HG03139 (cell line): Measurements from ENCODE around the gene LMAN2.

Source experiments
- ATAC-seq: cut with Tn5 transposase; IDR thresholded peaks from one replicate; pipeline ENCODE4 v1.9.1; 2021; ENCODE audit not compliant: unreplicated experiment

LMAN2 gene

GRCh38 chr5:177351392-177352329 is at the start of gene LMAN2:
LMAN2 (minus strand) TSS chr5:177351668; CDS start chr5:177351647, 21 bp downstream.
- peak; percentile 87 for ATAC-seq

DNA sequence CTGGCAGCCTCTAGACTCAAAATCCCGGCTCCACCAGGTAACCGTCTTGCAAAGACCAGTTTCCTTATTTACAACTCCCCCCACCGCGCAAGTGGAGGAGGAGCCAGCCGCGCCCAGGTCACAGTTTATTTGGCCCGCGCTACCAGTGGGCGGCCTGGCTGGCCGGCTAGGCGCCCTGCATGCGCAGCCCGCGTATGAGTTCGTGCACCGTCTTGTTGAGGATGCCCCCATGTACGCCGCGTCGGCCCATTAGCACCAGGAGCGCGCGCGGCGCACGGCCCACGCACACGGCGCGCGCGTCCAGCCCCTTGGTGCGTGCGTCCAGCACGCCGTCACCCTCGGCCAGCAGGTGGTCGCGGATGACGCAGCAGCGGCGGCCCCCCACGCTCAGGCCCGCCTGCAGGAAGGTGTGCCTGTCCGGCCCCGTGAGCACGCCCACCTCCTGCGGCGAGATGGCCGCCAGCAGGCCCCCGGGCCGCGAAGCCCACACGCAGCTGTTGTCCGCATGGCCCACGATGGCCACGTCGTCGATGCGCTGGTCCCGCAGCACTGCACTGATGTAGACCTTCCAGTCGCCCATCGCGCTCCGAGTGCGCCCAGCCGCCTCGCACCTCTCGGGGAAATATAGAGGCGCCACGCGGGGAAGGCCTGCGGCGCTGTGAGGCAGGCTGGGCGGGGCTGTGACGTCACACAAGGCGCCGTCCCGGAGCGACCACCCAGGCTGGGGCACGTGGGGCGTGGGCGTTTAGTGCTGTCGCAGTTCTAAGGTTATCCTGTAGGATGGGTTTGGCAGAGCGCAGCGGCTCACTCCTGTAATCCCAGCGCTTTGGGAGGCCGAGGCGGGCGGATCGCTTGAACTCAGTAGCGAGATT is 48.8 kb upstream of the LMAN2 start, which contains the start of gene PFN3:
Gene PFN3, minus strand, starts transcription at position 665 of the 872 bp plus-strand sequence. Its CDS starts 85 bp downstream, at position 580.
- ATAC-seq: no peak

GRCh38 chr5:177397875-177398390 is 46.5 kb upstream of the LMAN2 start:
- ATAC-seq: no peak

GRCh38 chr5:177396807-177397206 is 45.3 kb upstream of the LMAN2 start:
- no peak for ATAC-seq

DNA sequence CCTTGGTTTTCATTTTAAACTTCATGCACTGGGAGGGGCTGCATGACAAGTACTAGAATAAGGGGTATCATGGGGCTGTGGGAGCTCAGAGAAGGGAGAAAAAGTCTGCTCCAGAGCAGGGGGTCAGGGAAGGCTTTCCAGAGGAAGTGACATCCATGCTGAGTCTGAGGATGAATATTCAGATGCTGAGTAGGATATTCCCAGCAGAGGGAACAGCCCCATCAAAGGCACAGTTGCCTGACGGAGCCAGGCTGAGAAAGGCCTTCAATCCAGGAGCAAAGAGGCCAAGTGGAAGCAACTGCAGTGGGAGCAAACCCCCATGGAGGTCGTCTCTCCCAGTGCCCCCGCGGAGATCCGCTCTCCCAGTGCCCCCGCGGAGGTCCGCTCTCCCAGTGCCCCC is 44.6 kb upstream of the LMAN2 start:
- no peak for ATAC-seq

DNA sequence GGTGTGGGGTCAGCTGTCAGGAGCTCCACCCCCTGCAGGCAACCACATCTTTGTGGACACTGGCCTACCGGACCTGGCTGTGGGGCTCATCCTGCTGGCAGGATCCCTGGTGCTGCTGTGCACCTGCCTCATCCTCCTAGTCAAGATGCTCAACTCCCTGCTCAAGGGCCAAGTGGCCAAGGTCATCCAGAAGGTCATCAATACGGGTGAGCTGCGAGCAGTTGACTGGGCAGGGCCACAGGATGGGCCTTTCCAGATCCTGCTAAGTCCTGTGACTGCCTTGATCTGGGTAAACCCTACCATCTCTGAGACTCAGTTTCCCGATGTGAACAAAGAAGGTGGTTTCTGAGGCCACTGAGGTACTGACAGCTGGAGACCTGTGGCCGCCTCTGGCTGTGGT is 42.5 kb upstream of the LMAN2 start:
- no peak for ATAC-seq

- no peak for ATAC-seq
Observed at GRCh38 chr5:177393206-177393765, 41.8 kb upstream of the LMAN2 start.

GRCh38 chr5:177392765-177393164 is 41.3 kb upstream of the LMAN2 start:
- no peak for ATAC-seq

GRCh38 chr5:177390363-177391300 is 39.2 kb upstream of the LMAN2 start:
- no peak for ATAC-seq

- ATAC-seq: no peak
Observed at GRCh38 chr5:177389241-177390169, 38.0 kb upstream of the LMAN2 start.

DNA sequence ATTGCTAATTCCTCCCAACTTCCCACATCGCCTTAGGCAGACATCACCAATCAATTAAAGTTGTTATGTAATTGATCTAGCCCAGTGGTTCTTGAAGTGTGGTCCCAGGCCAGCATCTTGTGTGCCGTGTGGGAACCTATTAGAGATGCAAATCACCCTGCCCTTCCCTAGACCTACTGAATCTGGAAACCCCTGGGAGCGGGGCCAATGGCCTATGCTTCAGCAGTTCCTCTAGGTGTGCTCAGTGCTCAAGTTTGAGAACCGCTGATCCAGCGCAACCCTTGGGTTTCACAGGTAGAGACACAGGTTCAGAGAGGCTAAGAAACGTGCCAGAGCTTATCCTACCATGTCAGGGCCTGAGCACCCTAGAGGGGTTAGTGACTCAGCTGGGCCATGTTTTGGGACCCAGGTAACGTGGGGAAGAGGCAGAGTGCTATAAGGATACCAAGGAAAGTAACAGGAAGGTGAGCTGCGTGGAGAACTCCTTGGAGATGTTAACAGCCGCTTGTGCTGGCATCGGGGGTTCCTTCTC is 37.1 kb upstream of the LMAN2 start:
- ATAC-seq: no peak

DNA sequence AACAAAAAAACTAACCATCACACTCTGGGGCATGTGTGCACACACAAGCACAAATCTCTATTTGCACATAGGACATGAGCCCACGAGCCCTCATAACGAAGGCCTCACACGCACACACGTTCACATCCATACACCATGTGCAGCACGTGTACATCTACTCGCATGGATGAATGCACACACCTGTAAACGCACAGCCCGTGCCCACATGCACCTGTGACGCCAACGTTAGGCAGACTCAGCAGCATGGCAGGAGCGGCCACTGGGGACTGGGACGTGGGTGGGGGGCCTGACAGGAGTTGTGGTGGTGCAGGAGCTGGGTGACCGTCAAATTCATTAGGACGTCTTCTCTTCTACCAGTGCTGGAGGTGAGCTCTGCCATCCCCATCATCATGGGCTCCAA is 35.9 kb upstream of the LMAN2 start:
- ATAC-seq: no peak

DNA sequence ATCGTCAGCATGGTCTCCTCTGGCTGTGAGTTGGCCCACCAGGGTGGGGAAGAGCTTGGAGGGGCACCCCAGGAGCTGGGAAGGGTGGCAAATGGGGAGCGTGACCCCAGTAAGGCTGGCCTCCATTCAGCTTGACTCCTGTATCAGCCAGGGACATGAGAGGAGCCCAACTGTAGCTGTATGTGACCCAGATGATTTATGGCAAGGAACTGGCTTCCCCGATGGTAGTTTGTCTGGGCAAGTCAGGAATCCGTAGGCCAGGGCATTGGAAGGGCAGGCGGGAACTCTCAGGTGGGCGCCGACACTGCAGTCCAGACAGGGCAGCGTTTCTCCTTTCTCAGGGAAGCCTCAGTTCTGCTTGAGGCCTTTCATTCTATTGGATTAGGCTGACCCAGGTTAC is 35.1 kb upstream of the LMAN2 start:
- no peak for ATAC-seq

DNA sequence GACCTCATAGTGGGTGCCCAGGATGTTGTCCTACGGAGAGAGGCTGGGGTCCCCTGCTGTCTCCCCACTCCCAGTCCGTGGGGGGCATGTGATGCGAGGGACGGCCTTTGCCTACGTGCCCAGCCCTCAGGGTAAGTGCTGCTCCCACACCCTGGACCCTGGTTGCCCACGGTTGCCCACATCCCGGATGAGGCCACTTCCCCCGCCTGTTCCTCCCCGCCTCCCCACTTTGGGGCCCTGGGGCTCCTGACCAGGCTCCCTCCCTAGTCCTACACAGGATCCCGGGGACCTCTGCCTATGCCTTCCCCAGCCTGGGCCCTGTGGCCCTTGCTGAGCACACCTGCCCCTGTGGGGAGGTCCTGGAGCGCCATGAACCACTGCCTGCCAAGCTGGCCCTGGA is 34.3 kb upstream of the LMAN2 start:
- ATAC-seq: no peak

DNA sequence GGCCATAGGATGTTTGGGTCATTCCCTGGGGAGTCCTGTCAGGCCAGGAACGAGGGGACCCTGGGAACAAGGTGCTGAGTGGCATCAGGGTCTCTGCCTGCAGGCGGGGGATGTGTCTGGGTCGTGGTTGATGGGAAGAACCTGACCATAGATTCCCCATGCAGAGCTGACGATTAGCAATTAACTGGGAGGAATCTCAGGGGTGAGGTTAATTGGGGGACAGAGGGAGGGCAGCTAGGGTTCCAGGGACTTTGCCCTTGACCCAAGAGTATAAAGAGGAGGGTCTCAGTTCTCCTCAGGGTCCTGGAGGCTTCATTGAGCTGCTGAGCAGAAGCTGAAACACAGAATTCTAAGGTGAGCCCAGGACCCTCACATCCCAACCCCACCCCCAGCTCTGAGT is 32.7 kb upstream of the LMAN2 start, which contains the start of gene SLC34A1:
Gene SLC34A1, plus strand, starts transcription at position 301 of the 400 bp plus-strand sequence. CDS start 1,308 bp downstream, outside the sequence.
- ATAC-seq: no peak

- ATAC-seq: no peak
Observed at GRCh38 chr5:177383181-177383580, 31.7 kb upstream of the LMAN2 start.

DNA sequence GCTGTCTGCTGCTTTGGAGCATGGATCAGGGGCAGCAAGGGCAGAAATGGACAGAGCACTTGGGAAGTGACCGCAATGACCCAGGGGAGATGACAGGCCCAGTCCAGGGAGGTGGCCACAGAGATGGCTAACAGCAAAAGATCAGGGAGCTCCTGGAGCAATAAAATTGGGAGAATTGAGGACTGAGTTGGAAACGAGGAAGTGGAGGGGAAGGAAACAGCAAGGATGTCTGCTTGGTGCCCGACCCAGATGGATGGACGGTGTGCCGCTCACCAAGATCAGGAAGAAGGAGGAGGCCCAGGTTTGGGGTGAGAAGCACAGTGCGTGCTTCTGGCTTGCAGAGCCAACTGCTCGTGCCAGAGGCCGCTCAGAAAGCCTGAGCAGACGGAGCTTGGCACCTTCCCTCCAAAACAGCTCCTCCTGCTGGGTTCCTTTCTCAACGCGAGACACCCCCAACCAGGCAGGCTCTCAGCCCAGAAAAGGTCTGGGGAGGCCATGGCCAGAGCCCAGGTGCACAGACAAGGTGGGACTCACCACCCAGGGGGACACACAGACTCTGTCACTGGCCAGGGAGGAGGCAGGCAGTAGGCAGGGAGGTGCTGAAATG is 31.1 kb upstream of the LMAN2 start:
- ATAC-seq: no peak

GRCh38 chr5:177380805-177381126 is 29.3 kb upstream of the LMAN2 start:
- no peak for ATAC-seq
